HG03460 (cell line): Measurements from ENCODE around the gene TNIK.

Source experiments
- ATAC-seq: cut with Tn5 transposase; IDR thresholded peaks from one replicate; pipeline ENCODE4 v1.9.1; 2021; ENCODE audit not compliant: unreplicated experiment

Gene TNIK

GRCh38 chr3:171366043-171366442 lies 94.2 kb downstream of the TNIK start:
- ATAC-seq, result no peak

GRCh38 chr3:171365489-171365888 lies 94.7 kb downstream of the TNIK start:
- no peak for ATAC-seq

GRCh38 chr3:171364500-171364899 lies 95.7 kb downstream of the TNIK start:
- no peak for ATAC-seq

- no peak for ATAC-seq
Measured at GRCh38 chr3:171363202-171363601, 97.0 kb downstream of the TNIK start.

- no peak for ATAC-seq
Measured at GRCh38 chr3:171362575-171362974, 97.6 kb downstream of the TNIK start.

- no peak for ATAC-seq
Measured at GRCh38 chr3:171358881-171359198, 101.4 kb downstream of the TNIK start.

GRCh38 chr3:171358181-171358880 lies 101.9 kb downstream of the TNIK start:
- ATAC-seq, result no peak

GRCh38 chr3:171357721-171358120 lies 102.5 kb downstream of the TNIK start:
- ATAC-seq, result no peak

GRCh38 chr3:171356251-171356650 lies 104.0 kb downstream of the TNIK start:
- ATAC-seq, result no peak

- ATAC-seq, result no peak
Measured at GRCh38 chr3:171354706-171355582, 105.3 kb downstream of the TNIK start.

- ATAC-seq, result no peak
Measured at GRCh38 chr3:171354049-171354705, 106.0 kb downstream of the TNIK start.

- no peak for ATAC-seq
Measured at GRCh38 chr3:171353423-171353822, 106.8 kb downstream of the TNIK start.

GRCh38 chr3:171352387-171352935 lies 107.7 kb downstream of the TNIK start:
- no peak for ATAC-seq

GRCh38 chr3:171351676-171352075 lies 108.5 kb downstream of the TNIK start:
- no peak for ATAC-seq

GRCh38 chr3:171350364-171350763 lies 109.8 kb downstream of the TNIK start:
- no peak for ATAC-seq

GRCh38 chr3:171349392-171349791 lies 110.8 kb downstream of the TNIK start:
- ATAC-seq, result no peak

- peak; percentile 15 for ATAC-seq
Measured at GRCh38 chr3:171348121-171348520, 112.1 kb downstream of the TNIK start.

GRCh38 chr3:171347301-171348039 lies 112.7 kb downstream of the TNIK start:
- ATAC-seq, result peak; percentile 64

GRCh38 chr3:171346582-171347300 lies 113.5 kb downstream of the TNIK start:
- no peak for ATAC-seq

- no peak for ATAC-seq
Measured at GRCh38 chr3:171346019-171346418, 114.2 kb downstream of the TNIK start.
